Hematopoietic multipotent progenitor cell treated with erythropoietin and hydrocortisone succinate and interleukin-3 and kit ligand, for 8 days (in vitro differentiated cells): ENCODE measurements around the gene SIM2.
A peak's percentile ranks its signal among the peaks of the same experiment; 100 is the strongest.

ENCODE experiments used
- DNase-seq: peaks from one replicate; pipeline ENCODE4 v3.0.0-alpha.2; 2015

The SIM2 gene

GRCh38 chr21:36743008-36743407 is 44.1 kb downstream of the SIM2 start:
- no peak for DNase-seq

- DNase-seq = no peak
Measured at GRCh38 chr21:36743446-36743845, 44.5 kb downstream of the SIM2 start.

- no peak for DNase-seq
Measured at GRCh38 chr21:36744190-36744559, 45.3 kb downstream of the SIM2 start.

GRCh38 chr21:36744560-36745231 is 45.8 kb downstream of the SIM2 start:
- no peak for DNase-seq

GRCh38 chr21:36745459-36745858 is 46.5 kb downstream of the SIM2 start:
- DNase-seq = no peak

- DNase-seq = no peak
Measured at GRCh38 chr21:36747041-36747814, 48.3 kb downstream of the SIM2 start.

GRCh38 chr21:36747815-36748383 is 49.0 kb downstream of the SIM2 start:
- peak; percentile 10 for DNase-seq

- no peak for DNase-seq
Measured at GRCh38 chr21:36749935-36750575, 51.1 kb downstream of the SIM2 start.

- DNase-seq = no peak
Measured at GRCh38 chr21:36750576-36750959, 51.7 kb downstream of the SIM2 start.

- DNase-seq = no peak
Measured at GRCh38 chr21:36751383-36751782, 52.5 kb downstream of the SIM2 start.

GRCh38 chr21:36753556-36753955 is 54.6 kb downstream of the SIM2 start:
- no peak for DNase-seq

GRCh38 chr21:36754241-36754898 is 55.5 kb downstream of the SIM2 start:
- DNase-seq = no peak

GRCh38 chr21:36756527-36756926 is 57.6 kb downstream of the SIM2 start:
- no peak for DNase-seq

- peak; percentile 7 for DNase-seq
Measured at GRCh38 chr21:36757196-36757595, 58.3 kb downstream of the SIM2 start.

GRCh38 chr21:36759348-36760083 is 60.6 kb downstream of the SIM2 start:
- no peak for DNase-seq

- DNase-seq = no peak
Measured at GRCh38 chr21:36761685-36762084, 62.8 kb downstream of the SIM2 start.

GRCh38 chr21:36762642-36763041 is 63.7 kb downstream of the SIM2 start:
- no peak for DNase-seq

GRCh38 chr21:36763305-36763704 is 64.4 kb downstream of the SIM2 start:
- no peak for DNase-seq

- no peak for DNase-seq
Measured at GRCh38 chr21:36765229-36765628, 66.3 kb downstream of the SIM2 start.

GRCh38 chr21:36766511-36766910 is 67.6 kb downstream of the SIM2 start:
- no peak for DNase-seq

GRCh38 chr21:36767096-36767495 is 68.2 kb downstream of the SIM2 start:
- no peak for DNase-seq

GRCh38 chr21:36768496-36768895 is 69.6 kb downstream of the SIM2 start:
- DNase-seq = no peak
